ENCODE results near the gene NTF3. TPM values are rescaled to one million over a fixed set of nuclear protein-coding genes. Genes with fewer than 3 reads are reported as not detected.

NTF3 gene
- total RNA-seq, 2 experiments from 2014 or later, result not detected

DNA sequence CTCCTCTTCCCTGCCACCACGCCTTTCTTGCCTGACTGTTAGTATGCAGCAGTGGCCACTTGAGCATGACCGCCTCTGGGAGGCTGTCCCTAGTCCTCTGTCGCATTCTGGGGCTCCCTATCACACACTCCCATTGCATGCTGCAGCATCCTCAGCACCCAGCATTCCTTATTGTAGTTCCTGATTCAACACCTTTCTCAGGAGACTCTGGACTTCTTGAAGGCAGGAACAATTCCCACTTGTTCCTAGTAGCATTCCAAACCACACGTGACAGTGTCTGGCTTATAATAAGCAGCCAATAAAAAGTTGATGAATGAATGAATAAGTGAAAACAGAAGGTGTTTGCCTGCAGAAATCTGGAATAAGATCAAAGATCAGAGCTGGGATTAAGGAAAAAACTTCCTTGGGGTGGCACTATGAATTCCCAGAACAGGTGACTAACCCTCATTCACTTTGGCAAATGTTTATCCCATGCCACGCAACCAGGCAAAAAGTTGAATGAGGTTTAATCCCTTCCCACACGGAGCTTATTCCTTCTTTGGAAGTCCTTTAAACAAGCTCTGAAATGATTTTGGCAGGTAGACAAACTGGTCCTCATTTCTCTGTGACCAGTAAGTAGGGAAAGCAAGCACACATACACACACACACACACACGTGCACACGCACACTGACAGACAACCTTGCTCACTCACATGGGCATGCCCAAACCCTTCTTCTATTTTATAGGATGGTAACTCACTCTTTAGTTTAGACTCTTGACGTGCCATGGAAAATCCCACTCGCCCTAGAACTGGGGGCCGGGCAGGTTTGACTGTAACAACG, 26.5 kb downstream of the NTF3 start:
- Mint-ChIP-seq H3K4me1 (peaks cover 4% of the 10 kb centered on the region), H3K4me3 (no peak overlapping the region), H3K36me3 (ENCODE audit: low read depth) (no peaks in the 10 kb centered on the region), H3K9me3 (no peaks in the 10 kb centered on the region), H3K27ac (no peak overlapping the region), H3K27me3 (peaks cover 3% of the 10 kb centered on the region)
- DNase-seq, result no peak
- ChIA-PET POLR2A (no interaction called here), CTCF (no interaction called here)

DNA sequence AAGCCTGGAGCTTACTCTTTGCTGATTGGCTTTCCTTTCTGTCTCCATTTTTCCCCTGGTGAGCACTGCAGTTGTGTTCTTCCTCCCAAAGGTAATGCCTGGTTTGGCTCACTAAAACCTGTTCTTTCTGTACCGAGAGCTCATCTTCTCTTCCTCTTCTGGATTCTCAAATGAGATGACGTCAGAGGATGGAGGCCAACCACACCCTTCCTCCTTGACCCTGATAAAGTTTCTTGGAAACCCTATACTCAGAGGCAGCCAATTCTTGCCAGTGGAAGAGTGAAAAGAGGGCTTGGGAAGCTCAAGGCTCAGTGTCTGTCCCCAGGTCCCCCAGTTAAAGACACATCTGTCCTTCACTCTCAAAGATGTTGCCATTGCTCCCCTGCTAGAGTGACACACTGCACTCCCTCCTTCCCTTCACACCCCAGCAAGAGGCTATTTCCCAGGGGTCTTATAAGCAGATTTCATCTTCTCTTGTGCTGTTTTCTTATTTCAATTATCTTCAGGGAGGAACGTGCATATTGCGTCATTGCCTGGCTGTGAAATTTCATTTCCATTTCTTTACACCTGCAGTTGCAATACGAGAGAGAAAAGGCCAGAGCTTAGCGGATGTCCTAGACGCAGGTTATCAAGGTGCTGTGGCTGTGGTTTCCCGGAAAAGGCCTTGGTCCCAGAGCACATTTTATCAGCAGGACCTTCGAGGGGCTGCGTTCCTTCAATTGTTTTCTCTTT, 27.3 kb downstream of the NTF3 start:
- Mint-ChIP-seq H3K27ac (no peak overlapping the region), H3K4me1 (peaks cover 4% of the 10 kb centered on the region), H3K27me3 (peaks cover 3% of the 10 kb centered on the region), H3K4me3 (no peak overlapping the region), H3K9me3 (no peaks in the 10 kb centered on the region), H3K36me3 (ENCODE audit: low read depth) (no peaks in the 10 kb centered on the region)
- DNase-seq, result no peak
- POLR2A ChIA-PET, result no interaction called here
- CTCF ChIA-PET, result no interaction called here

DNA sequence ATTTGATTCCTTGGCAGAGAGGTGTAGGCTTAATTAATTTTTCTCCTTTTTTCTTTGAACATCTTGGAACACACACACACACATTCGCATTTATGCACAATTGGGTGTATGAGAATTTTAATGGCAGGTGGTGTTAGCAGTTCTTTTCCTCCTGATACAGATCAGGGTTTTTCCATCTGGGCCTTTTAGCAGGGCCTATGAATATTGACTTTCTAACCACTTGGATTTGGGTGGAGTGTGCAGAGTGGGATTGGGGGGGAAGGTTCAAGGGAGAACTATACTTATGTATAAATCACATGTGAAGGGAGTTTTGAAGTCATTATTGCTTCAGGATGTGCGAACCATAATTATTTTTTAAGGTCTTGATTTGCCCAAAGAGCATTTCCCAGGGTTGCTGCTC, 28.9 kb downstream of the NTF3 start:
- peaks cover 3% of the 10 kb centered on the region for H3K27me3 Mint-ChIP-seq
- ChIA-PET CTCF (no interaction called here), POLR2A (no interaction called here)
- no peaks in the 10 kb centered on the region for H3K36me3 Mint-ChIP-seq (ENCODE audit: low read depth)
- H3K4me1 Mint-ChIP-seq, result peaks cover 4% of the 10 kb centered on the region
- no peak overlapping the region for H3K27ac Mint-ChIP-seq
- H3K4me3 Mint-ChIP-seq, result no peak overlapping the region
- H3K9me3 Mint-ChIP-seq, result no peaks in the 10 kb centered on the region
- no peak for DNase-seq

DNA sequence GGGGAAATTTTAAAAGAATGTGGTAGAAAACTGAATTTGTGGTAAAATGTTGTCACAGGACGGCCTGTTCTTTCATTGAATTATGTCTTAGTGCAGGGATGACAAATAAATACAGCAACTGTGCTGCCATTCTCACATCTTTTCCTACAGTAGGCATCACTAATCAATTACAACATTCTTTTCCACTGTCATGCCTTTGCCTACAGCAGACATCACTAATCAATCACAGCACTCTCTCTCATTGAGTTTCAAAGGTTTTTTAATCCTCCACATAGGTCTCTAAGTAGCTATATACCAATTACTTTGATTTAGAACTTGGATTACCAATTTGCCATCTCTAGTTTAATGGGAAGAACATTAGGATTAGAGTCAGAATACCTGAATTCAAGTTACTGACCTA, 30.1 kb downstream of the NTF3 start:
- H3K9me3 Mint-ChIP-seq, result no peaks in the 10 kb centered on the region
- ChIA-PET CTCF (no interaction called here), POLR2A (no interaction called here)
- no peaks in the 10 kb centered on the region for H3K36me3 Mint-ChIP-seq (ENCODE audit: low read depth)
- peaks cover 3% of the 10 kb centered on the region for H3K27me3 Mint-ChIP-seq
- no peak overlapping the region for H3K4me3 Mint-ChIP-seq
- no peak overlapping the region for H3K27ac Mint-ChIP-seq
- DNase-seq, result no peak
- peaks cover 4% of the 10 kb centered on the region for H3K4me1 Mint-ChIP-seq

DNA sequence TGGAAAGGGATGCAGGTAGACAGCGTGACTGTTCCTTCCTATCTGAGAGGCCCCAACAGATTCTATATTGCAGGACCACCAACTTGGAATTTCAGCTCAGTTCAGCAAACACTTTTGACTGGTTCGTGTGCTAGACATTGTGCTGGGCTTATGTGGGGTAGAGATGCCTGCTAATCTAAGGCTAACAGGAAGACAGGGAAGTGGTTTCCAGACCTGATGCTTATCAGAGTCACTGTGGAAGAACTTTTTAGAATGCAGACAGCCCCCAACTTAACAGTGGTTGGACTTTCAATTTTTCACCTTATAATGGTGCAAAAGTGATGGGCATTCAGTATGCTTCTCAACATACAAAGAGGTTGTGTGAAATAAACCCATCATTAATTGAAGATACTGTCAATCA, 32.2 kb downstream of the NTF3 start:
- no peak for DNase-seq
- Mint-ChIP-seq H3K4me1 (no peaks in the 10 kb centered on the region), H3K27me3 (peaks cover 3% of the 10 kb centered on the region), H3K27ac (no peak overlapping the region), H3K36me3 (ENCODE audit: low read depth) (no peaks in the 10 kb centered on the region), H3K4me3 (no peak overlapping the region), H3K9me3 (no peaks in the 10 kb centered on the region)
- CTCF ChIA-PET, result no interaction called here
- POLR2A ChIA-PET, result no interaction called here

DNA sequence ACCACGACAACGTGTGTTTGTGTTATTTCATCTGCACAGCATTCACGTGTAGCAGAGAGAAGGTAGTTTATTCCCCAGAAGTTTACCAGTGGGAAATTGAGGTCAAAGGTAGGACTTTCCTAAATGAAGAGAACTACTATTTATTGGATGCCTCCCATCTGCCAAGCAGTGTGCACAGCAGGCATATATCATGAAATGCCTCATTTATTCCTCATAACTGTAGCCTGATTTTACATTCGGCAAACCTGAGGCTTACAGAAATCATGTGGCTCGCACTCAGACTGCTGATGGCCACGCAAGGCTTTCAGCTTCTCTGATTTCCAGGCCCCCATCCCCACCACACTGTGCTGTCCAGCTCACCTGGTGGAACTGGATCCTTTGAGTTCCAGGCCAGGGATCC, 33.5 kb downstream of the NTF3 start:
- ChIA-PET POLR2A (no interaction called here), CTCF (no interaction called here)
- DNase-seq, result no peak
- no peak overlapping the region for H3K27ac Mint-ChIP-seq
- H3K36me3 Mint-ChIP-seq (ENCODE audit: low read depth), result no peaks in the 10 kb centered on the region
- H3K4me1 Mint-ChIP-seq, result no peaks in the 10 kb centered on the region
- no peaks in the 10 kb centered on the region for H3K9me3 Mint-ChIP-seq
- H3K27me3 Mint-ChIP-seq, result peaks cover 3% of the 10 kb centered on the region
- no peak overlapping the region for H3K4me3 Mint-ChIP-seq

DNA sequence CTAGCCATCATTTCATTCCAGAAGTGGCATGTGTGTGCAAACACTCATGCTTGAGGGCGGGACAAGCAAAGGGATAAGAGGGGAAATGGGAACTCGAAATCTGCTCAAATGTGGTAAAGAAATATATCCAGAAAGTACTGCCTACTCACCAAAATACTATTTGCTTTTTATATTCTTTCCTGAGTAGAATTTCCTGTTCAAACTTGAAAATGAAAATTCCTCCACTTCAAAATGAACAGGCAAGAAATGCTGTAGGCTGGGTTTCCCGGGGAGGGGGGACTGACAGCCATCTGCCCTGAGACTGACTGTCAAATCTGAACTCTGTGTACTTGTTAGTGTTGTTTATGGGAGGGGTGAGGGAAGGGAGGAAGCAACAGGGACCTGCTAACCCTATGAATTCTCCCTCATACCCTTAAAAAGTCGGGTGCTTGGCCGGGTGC, 34.6 kb downstream of the NTF3 start:
- no peak for DNase-seq
- H3K27ac Mint-ChIP-seq, result no peak overlapping the region
- H3K4me1 Mint-ChIP-seq, result no peaks in the 10 kb centered on the region
- ChIA-PET CTCF (no interaction called here), POLR2A (no interaction called here)
- no peaks in the 10 kb centered on the region for H3K9me3 Mint-ChIP-seq
- no peaks in the 10 kb centered on the region for H3K36me3 Mint-ChIP-seq (ENCODE audit: low read depth)
- H3K27me3 Mint-ChIP-seq, result peaks cover 3% of the 10 kb centered on the region
- H3K4me3 Mint-ChIP-seq, result no peak overlapping the region

DNA sequence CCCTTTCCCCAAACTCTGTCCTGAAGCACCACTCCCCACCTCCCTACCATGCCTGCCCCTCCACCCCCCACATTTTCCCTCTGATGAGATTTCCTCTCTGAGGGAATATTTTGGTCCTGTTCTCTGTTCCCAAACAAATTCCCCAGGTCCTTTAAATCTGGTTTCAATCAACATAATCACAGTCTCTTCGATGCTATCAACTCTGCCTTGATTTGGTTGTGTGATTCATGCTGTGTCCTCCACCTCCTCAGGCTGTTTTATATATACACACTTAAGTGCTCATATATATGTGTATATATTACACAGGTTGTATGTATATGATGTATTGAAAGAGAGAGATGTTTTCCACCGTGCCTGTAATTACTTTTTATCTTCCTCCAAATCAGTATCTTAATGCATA, 36.0 kb downstream of the NTF3 start:
- H3K4me3 Mint-ChIP-seq, result no peak overlapping the region
- ChIA-PET POLR2A (no interaction called here), CTCF (no interaction called here)
- no peak for DNase-seq
- no peak overlapping the region for H3K27ac Mint-ChIP-seq
- no peaks in the 10 kb centered on the region for H3K9me3 Mint-ChIP-seq
- H3K27me3 Mint-ChIP-seq, result peaks cover 3% of the 10 kb centered on the region
- H3K4me1 Mint-ChIP-seq, result no peaks in the 10 kb centered on the region
- H3K36me3 Mint-ChIP-seq (ENCODE audit: low read depth), result no peaks in the 10 kb centered on the region

DNA sequence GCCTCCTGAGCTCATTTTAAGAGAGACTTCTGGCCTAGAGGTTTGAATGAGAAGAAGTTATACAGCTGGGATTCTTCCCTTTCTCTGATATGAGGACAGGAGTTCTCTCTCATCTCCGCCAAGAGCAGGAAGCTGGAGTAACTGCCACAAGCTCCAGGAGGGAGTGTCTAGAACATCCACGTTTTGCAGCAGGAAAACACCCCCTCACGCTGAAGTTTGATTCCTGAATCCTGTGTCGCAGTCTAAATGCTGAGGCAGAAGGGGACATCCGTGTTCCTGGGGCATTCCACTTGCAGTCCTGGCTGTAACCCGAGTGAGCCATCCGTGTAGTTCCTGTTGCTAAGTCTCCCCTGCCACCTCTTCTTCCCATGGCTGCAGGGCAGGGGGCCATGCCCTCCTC, 38.3 kb downstream of the NTF3 start:
- no peak for DNase-seq
- POLR2A ChIA-PET, result no interaction called here
- no peak overlapping the region for H3K4me3 Mint-ChIP-seq
- H3K9me3 Mint-ChIP-seq, result no peaks in the 10 kb centered on the region
- no peaks in the 10 kb centered on the region for H3K27me3 Mint-ChIP-seq
- CTCF ChIA-PET, result no interaction called here
- no peaks in the 10 kb centered on the region for H3K36me3 Mint-ChIP-seq (ENCODE audit: low read depth)
- H3K27ac Mint-ChIP-seq, result no peak overlapping the region
- H3K4me1 Mint-ChIP-seq, result no peaks in the 10 kb centered on the region

DNA sequence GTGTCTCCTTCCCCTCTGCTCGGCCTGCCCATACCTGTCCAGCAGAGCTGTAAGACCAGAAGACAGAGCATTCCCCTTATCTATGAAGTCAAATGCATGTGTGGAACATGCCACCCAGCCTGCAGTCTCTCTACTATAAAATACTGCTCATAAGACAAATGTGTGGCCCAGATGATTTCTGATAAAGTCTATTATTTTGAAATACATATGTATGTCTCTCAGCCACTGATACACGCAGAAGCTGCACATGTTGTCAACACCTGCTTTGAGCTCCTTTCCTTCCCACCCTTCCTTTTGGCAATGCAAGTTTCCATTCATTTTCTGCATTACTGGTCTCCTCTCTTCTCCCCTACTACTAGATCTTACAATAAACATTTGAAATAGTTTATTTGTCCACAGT, 38.8 kb downstream of the NTF3 start:
- DNase-seq, result no peak
- no peaks in the 10 kb centered on the region for H3K27me3 Mint-ChIP-seq
- no peak overlapping the region for H3K4me3 Mint-ChIP-seq
- ChIA-PET CTCF (no interaction called here), POLR2A (no interaction called here)
- no peaks in the 10 kb centered on the region for H3K9me3 Mint-ChIP-seq
- H3K4me1 Mint-ChIP-seq, result no peaks in the 10 kb centered on the region
- H3K36me3 Mint-ChIP-seq (ENCODE audit: low read depth), result no peaks in the 10 kb centered on the region
- no peak overlapping the region for H3K27ac Mint-ChIP-seq

DNA sequence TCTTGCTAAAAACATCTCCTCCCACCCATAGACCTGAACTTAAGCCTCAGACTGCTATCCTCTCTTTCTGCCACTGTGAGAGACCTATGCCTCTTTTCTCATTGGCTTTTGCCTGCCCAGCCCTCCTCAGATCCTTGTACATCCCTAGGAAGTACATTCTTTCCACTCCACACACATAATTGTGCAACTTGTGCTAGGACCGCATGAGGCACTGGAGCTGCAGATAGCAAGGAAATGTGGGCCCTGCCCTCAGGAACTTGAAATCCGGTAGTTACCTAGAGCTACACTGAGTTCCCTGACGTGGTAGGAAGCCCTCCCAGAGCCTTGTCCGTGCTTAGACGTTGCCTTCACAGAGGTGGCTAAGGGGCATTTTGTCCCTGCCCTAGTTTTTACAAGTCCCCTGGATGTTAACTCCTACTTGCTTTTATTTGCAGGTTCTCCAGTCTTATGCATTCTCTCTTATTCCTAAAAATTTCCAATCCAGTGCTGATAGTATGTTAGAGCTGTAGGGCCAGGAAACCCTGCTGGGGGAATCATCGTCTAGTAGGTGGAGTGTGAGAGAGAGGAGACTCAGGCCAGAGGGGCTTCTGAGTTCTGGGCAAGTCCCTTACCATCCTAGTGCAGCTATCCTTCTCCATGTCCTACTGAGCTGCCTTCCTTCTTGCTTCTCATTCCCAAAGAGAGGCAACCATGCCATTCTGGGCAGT, 41.3 kb downstream of the NTF3 start:
- Mint-ChIP-seq H3K27ac (no peak overlapping the region), H3K4me3 (no peak overlapping the region), H3K27me3 (no peaks in the 10 kb centered on the region), H3K4me1 (no peaks in the 10 kb centered on the region), H3K36me3 (ENCODE audit: low read depth) (no peaks in the 10 kb centered on the region), H3K9me3 (no peaks in the 10 kb centered on the region)
- ChIA-PET CTCF (no interaction called here), POLR2A (no interaction called here)
- DNase-seq, result no peak

DNA sequence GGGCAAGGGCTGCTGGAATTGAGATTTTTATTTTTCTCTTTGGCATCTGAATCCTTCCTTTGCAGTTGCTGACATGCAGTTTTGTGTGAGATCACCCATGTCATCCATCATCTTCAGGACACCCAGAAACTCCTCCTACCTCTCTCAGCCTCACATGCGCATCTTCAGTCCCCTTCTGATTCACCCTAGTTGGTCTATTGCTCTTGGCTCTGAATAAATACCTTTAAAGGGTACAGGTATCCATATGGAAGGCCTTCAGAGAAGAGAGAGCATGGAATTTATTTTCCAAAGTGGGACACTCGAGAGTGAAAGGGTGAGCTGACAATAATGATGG, 41.8 kb downstream of the NTF3 start:
- ChIA-PET POLR2A (no interaction called here), CTCF (no interaction called here)
- no peaks in the 10 kb centered on the region for H3K4me1 Mint-ChIP-seq
- no peaks in the 10 kb centered on the region for H3K36me3 Mint-ChIP-seq (ENCODE audit: low read depth)
- H3K27me3 Mint-ChIP-seq, result no peaks in the 10 kb centered on the region
- no peak for DNase-seq
- H3K27ac Mint-ChIP-seq, result no peak overlapping the region
- no peak overlapping the region for H3K4me3 Mint-ChIP-seq
- H3K9me3 Mint-ChIP-seq, result no peaks in the 10 kb centered on the region

DNA sequence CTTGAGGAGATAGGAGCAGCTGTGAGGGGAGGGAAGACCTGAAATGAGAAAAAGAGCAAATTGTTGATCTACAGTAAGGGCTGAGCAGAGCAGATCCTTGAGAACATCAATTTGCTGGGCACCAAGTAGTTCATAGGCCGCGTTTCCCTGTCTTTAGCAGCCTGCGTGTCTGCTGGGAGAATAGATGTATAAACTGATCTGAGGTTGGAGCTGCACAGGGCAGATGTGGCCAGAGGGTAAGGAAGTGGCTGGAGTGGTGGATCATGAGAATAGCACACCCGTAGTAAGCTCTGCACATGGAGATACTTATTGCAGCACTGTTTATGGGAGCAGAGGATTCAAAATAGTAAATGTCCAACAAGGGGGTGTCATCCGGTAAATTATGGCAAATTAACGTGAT, 44.4 kb downstream of the NTF3 start:
- H3K27ac Mint-ChIP-seq, result no peak overlapping the region
- no peaks in the 10 kb centered on the region for H3K27me3 Mint-ChIP-seq
- ChIA-PET CTCF (no interaction called here), POLR2A (no interaction called here)
- no peak for DNase-seq
- H3K4me3 Mint-ChIP-seq, result no peak overlapping the region
- no peaks in the 10 kb centered on the region for H3K9me3 Mint-ChIP-seq
- H3K4me1 Mint-ChIP-seq, result no peaks in the 10 kb centered on the region
- H3K36me3 Mint-ChIP-seq (ENCODE audit: low read depth), result no peaks in the 10 kb centered on the region

All from activated CD4-positive, alpha-beta memory T cell treated with anti-CD3 and anti-CD28 coated beads, Interleukin-2, amount 10 ng/mL, durations not matched to agents 7 days and 5 days (primary cell).